RWPE2 (cell line): ENCODE results near the gene ATP6V0D1.

Experiments
- ATAC-seq: fragments of 200-7000 bp; cut with Tn5 transposase; 3 replicates; pipeline ENCODE4 v1.9.1; 2021; ENCODE audit warnings: low read depth
- DNase-seq: peaks from one replicate; pipeline ENCODE4 v3.0.0-alpha.2; 2020; ENCODE audit warnings: low spot score
- H3K27ac ChIP-seq: fragments of 450-650 bp; 2 replicates; pipeline ENCODE4 v1.5.1; 2017; ENCODE audit warnings: mild to moderate bottlenecking; ENCODE audit not compliant: poor library complexity, severe bottlenecking
- H3K27me3 ChIP-seq: fragments of 250-450 bp; sonication (Bioruptor Pico); 2 replicates; pipeline ENCODE4 v1.5.1; 2021; ENCODE audit warnings: mild to moderate bottlenecking, moderate library complexity; ENCODE audit not compliant: insufficient read depth, poor library complexity, severe bottlenecking
- H3K36me3 ChIP-seq: fragments of 250-450 bp; sonication (Bioruptor Pico); 2 replicates; pipeline ENCODE4 v1.5.1; 2020; ENCODE audit warnings: low read depth, mild to moderate bottlenecking, moderate library complexity
- H3K4me1 ChIP-seq: fragments of 250-450 bp; sonication (Bioruptor Pico); 2 replicates; pipeline ENCODE4 v1.5.1; 2021; ENCODE audit warnings: mild to moderate bottlenecking, moderate library complexity; ENCODE audit not compliant: insufficient read depth, poor library complexity, severe bottlenecking
- H3K4me3 ChIP-seq: fragments of 250-450 bp; sonication (Bioruptor Pico); 2 replicates; pipeline ENCODE4 v1.5.1; 2021; ENCODE audit warnings: mild to moderate bottlenecking, moderate library complexity; ENCODE audit not compliant: severe bottlenecking
- H3K9me3 ChIP-seq: fragments of 250-450 bp; sonication (Bioruptor Pico); 2 replicates; pipeline ENCODE4 v1.5.1; 2021; ENCODE audit warnings: mild to moderate bottlenecking, moderate library complexity; ENCODE audit not compliant: severe bottlenecking
- CTCF ChIP-seq: fragments of 450-650 bp; IDR thresholded peaks from one replicate; pipeline ENCODE4 v1.5.1; 2017; ENCODE audit warnings: mild to moderate bottlenecking, moderate library complexity; ENCODE audit not compliant: poor library complexity, severe bottlenecking

The ATP6V0D1 gene

GRCh38 chr16:67446968-67447507 is 33.9 kb downstream of the ATP6V0D1 start:
- no peak for TF ChIP-seq CTCF
- Histone ChIP-seq H3K36me3 (peaks cover 10% of the 10 kb centered on the region), H3K4me3 (no peak overlapping the region), H3K27me3 (no peaks in the 10 kb centered on the region), H3K27ac (no peak overlapping the region), H3K9me3 (no peaks in the 10 kb centered on the region), H3K4me1 (no peaks in the 10 kb centered on the region)
- ATAC-seq = no peak
- no peak for DNase-seq

- ATAC-seq (no peak; the same call in 2 of the 3 replicates), DNase-seq (no peak)
- TF ChIP-seq CTCF = no peak
- no peaks in the 10 kb centered on the region for H3K4me1 ChIP-seq
- peaks cover 10% of the 10 kb centered on the region for H3K36me3 ChIP-seq
- H3K4me3 ChIP-seq = no peak overlapping the region
- no peaks in the 10 kb centered on the region for H3K9me3 ChIP-seq
- no peak overlapping the region for H3K27ac ChIP-seq
- no peaks in the 10 kb centered on the region for H3K27me3 ChIP-seq
These were observed 34.7 kb downstream of the ATP6V0D1 start for GRCh38 chr16:67445913-67446907.

- no peak overlapping the region for H3K4me3 ChIP-seq
- ATAC-seq (no peak; the same call in 2 of the 3 replicates), DNase-seq (no peak)
- H3K9me3 ChIP-seq = no peaks in the 10 kb centered on the region
- H3K4me1 ChIP-seq = no peaks in the 10 kb centered on the region
- TF ChIP-seq CTCF = no peak
- H3K36me3 ChIP-seq = peaks cover 10% of the 10 kb centered on the region
- no peak overlapping the region for H3K27ac ChIP-seq
- H3K27me3 ChIP-seq = no peaks in the 10 kb centered on the region
These were observed 35.5 kb downstream of the ATP6V0D1 start for GRCh38 chr16:67445441-67445912.

GRCh38 chr16:67445126-67445426 is 35.9 kb downstream of the ATP6V0D1 start:
- Histone ChIP-seq H3K27me3 (no peaks in the 10 kb centered on the region), H3K36me3 (peaks cover 10% of the 10 kb centered on the region), H3K9me3 (no peaks in the 10 kb centered on the region), H3K4me1 (no peaks in the 10 kb centered on the region), H3K27ac (no peak overlapping the region), H3K4me3 (no peak overlapping the region)
- no peak for DNase-seq
- no peak for ATAC-seq
- no peak for TF ChIP-seq CTCF
